ENCODE results near the gene TMEM179.

GRCh38 chr14:104600141-104600643 is 4.4 kb downstream of the TMEM179 start:
- TF ChIP-seq, protein P1, sequence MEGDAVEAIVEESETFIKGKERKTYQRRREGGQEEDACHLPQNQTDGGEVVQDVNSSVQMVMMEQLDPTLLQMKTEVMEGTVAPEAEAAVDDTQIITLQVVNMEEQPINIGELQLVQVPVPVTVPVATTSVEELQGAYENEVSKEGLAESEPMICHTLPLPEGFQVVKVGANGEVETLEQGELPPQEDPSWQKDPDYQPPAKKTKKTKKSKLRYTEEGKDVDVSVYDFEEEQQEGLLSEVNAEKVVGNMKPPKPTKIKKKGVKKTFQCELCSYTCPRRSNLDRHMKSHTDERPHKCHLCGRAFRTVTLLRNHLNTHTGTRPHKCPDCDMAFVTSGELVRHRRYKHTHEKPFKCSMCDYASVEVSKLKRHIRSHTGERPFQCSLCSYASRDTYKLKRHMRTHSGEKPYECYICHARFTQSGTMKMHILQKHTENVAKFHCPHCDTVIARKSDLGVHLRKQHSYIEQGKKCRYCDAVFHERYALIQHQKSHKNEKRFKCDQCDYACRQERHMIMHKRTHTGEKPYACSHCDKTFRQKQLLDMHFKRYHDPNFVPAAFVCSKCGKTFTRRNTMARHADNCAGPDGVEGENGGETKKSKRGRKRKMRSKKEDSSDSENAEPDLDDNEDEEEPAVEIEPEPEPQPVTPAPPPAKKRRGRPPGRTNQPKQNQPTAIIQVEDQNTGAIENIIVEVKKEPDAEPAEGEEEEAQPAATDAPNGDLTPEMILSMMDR (optimal IDR thresholded peaks at IDR 0.05 in 1 of 3, IDR thresholded peaks at IDR 0.05 in 1 of 3, conservative IDR thresholded peaks at IDR 0.05 in 1 of 3; ENCODE audit: extremely low read depth in 1 of 3, insufficient read depth in 2 of 3, low read length in 3 of 3) = no peak
- TF ChIP-seq EZH2 (IDR thresholded peaks at IDR 0.05; ENCODE audit: low read length) = no peak
